Panc1 (cell line): Measurements from ENCODE around the gene ITFG1. TPM values are rescaled to one million over a fixed set of nuclear protein-coding genes. Genes with fewer than 3 reads are reported as not detected.
"Not testable (repeated sequence)": the region's sequence is repeated elsewhere in the genome, so short reads cannot be mapped to it uniquely, and the experiment has no call there.

Source experiments
- ATAC-seq: fragments of 200-7000 bp; cut with Tn5 transposase; 2 replicates; pipeline ENCODE4 v1.9.1; 2020; ENCODE audit warnings: mild to moderate bottlenecking, moderate library complexity
- BruUV-seq: library from RNA; stranded (reverse); fragments of 400-500 nt; replicated peaks from 2 replicates; lab custom pipeline; 2021; lab: Mats Ljungman, UMichigan
- CTCF ChIA-PET: fragments of 300-600 bp; sonication (Branson Sonifier 250); formaldehyde crosslinking; loops from one replicate; lab custom pipeline; 2022; ENCODE audit warnings: antibody characterized with exemption; lab: Charles Lee
- POLR2A ChIA-PET: fragments of 300-600 bp; sonication (Branson Sonifier 250); formaldehyde crosslinking; loops from one replicate; lab custom pipeline; 2022; ENCODE audit warnings: antibody characterized with exemption; lab: Charles Lee
- DNase-seq: peaks from one replicate; pipeline ENCODE4 v3.0.0-alpha.2; 2010; ENCODE audit warnings: low read depth, low spot score
- H3K27ac ChIP-seq: 2 replicates; pipeline ENCODE4 v1.5.1; 2011; ENCODE audit warnings: mild to moderate bottlenecking, low read length, inconsistent platforms
- H3K27me3 ChIP-seq: fragments of 200-500 bp; sonication (Bioruptor generic); 2 replicates; pipeline ENCODE4 v1.6.0; 2014; ENCODE audit warnings: low read length, inconsistent platforms; ENCODE audit not compliant: control insufficient read depth, insufficient read depth
- H3K36me3 ChIP-seq: fragments of 200-500 bp; sonication (Bioruptor generic); 2 replicates; pipeline ENCODE4 v1.5.1; 2014; ENCODE audit warnings: inconsistent platforms, mild to moderate bottlenecking, low read length, moderate library complexity; ENCODE audit not compliant: control insufficient read depth, insufficient read depth
- H3K4me1 ChIP-seq: 2 replicates; pipeline ENCODE4 v1.5.1; 2011; ENCODE audit warnings: inconsistent platforms, mild to moderate bottlenecking, low read length, moderate library complexity; ENCODE audit not compliant: control insufficient read depth, insufficient read depth
- H3K4me3 ChIP-seq, 2 experiments: 2 replicates each; pipeline ENCODE4 v1.5.1; 2011 to 2012; ENCODE audit warnings: low read depth in 2 of 2, low read length in 2 of 2, mild to moderate bottlenecking in 2 of 2, inconsistent platforms in 1 of 2, moderate library complexity in 1 of 2
- H3K9me3 ChIP-seq: fragments of 200-500 bp; sonication (Bioruptor generic); 2 replicates; pipeline ENCODE4 v1.5.1; 2014; ENCODE audit warnings: low read depth, mild to moderate bottlenecking, inconsistent platforms, low read length, moderate library complexity; ENCODE audit not compliant: control insufficient read depth, insufficient read depth
- POLR2AphosphoS5 ChIP-seq: IDR thresholded peaks from 2 replicates; pipeline ENCODE4 v1.6.1; 2012; ENCODE audit warnings: mild to moderate bottlenecking, low read depth, low read length, moderate library complexity
- REST ChIP-seq, 2 experiments: IDR thresholded peaks; 2 replicates each; pipeline ENCODE4 v1.6.1; 2011 to 2012; ENCODE audit warnings: low read depth in 2 of 2, control low read depth in 1 of 2, low read length in 1 of 2, mild to moderate bottlenecking in 1 of 2, moderate library complexity in 1 of 2; ENCODE audit not compliant: insufficient read depth in 1 of 2
- SIN3A ChIP-seq: IDR thresholded peaks from 2 replicates; pipeline ENCODE4 v1.6.1; 2012; ENCODE audit warnings: low read depth, mild to moderate bottlenecking, low read length, moderate library complexity, borderline replicate concordance; ENCODE audit not compliant: insufficient read depth
- TCF7L2 ChIP-seq: IDR thresholded peaks from 2 replicates; pipeline ENCODE4 v1.6.1; 2011; ENCODE audit warnings: mild to moderate bottlenecking, low read depth, low read length, inconsistent platforms
- in situ Hi-C: cut with HindIII; loops from 2 replicates; pipeline ENCODE4 v1.10.0; 2016; ENCODE audit warnings: low sequenced_read_pairs, low pct_unique_long_range_greater_than_20kb
- intact Hi-C: fragments of 100-400 bp; cut with micrococcal nuclease; formaldehyde crosslinking; loops from one replicate; pipeline ENCODE4 v1.10.0; 2022; ENCODE audit not compliant: unreplicated experiment
- total RNA-seq: library from RNA; stranded (reverse); gene quantifications from one replicate; pipeline ENCODE4 v1.2.1, GENCODE V29; 2021; ENCODE audit not compliant: unreplicated experiment
- TF ChIP-seq, protein P1 (sequence below): fragments of 450-650 bp; IDR thresholded peaks from 2 replicates; pipeline ENCODE4 v1.5.1; 2017; ENCODE audit warnings: mild to moderate bottlenecking

The ITFG1 gene
- total RNA-seq, 1 experiment from 2014 or later = 26.5 TPM

DNA sequence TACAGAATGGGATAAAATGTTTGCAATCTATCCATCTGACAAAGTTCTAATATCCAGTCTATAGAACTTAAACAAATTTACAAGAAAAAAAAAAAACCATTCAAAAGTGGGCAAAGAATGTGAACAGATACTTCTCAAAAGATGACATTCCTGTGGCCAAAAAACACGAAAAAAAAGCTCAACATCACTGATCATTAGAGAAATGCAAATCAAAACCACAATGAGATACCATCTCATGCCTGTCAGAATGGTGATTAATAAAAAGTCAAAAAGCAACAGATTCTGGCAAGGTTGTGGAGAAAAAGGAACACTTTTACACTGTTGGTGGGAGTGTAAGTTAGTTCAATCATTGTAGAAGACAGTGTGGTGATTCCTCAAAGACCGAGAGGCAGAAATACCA, 26.6 kb downstream of the ITFG1 start:
- H3K4me3 ChIP-seq, H3K4me1 ChIP-seq, BruUV-seq, POLR2A ChIA-PET, ATAC-seq, in situ Hi-C loops, DNase-seq, H3K27me3 ChIP-seq, intact Hi-C loops, H3K9me3 ChIP-seq, H3K36me3 ChIP-seq, H3K27ac ChIP-seq: not testable (repeated sequence)
- CTCF ChIA-PET = interaction anchor here (0.7 kb wide), 1 partner anchor 90 kb away, joined by 3 read pairs; no protein-coding TSS in a partner anchor

DNA sequence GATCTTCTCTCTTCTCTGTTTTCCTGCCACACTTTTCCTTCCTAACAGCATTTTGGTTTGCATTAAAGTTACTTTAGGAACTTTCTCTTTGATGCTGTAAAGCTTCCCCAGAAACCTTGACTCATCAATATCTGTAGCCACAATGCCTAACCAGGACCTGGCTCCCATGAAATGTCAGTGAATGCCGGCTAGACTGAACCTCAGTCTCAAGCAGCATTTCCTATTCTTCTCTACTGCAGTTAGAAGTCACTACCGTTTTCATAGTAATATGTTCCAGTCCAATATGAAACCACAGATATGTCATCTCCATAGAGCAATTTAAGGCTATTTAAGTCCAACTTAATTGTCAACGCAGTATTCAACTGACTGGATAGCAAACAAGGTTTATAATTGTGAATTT, 28.9 kb downstream of the ITFG1 start:
- ChIA-PET CTCF (no interaction called here), POLR2A (no interaction called here)
- no peaks in the 10 kb centered on the region for H3K9me3 ChIP-seq
- BruUV-seq = no TSS peak
- ATAC-seq (no peak), DNase-seq (no peak)
- no peak overlapping the region for H3K4me3 ChIP-seq
- intact Hi-C loops = no loop called here
- H3K27me3 ChIP-seq = no peaks in the 10 kb centered on the region
- TF ChIP-seq REST (IDR thresholded peaks at IDR 0.05; ENCODE audit: insufficient read depth in 1 of 2, low read depth in 2 of 2, low read length in 1 of 2) = no peak
- TF ChIP-seq, protein P1, sequence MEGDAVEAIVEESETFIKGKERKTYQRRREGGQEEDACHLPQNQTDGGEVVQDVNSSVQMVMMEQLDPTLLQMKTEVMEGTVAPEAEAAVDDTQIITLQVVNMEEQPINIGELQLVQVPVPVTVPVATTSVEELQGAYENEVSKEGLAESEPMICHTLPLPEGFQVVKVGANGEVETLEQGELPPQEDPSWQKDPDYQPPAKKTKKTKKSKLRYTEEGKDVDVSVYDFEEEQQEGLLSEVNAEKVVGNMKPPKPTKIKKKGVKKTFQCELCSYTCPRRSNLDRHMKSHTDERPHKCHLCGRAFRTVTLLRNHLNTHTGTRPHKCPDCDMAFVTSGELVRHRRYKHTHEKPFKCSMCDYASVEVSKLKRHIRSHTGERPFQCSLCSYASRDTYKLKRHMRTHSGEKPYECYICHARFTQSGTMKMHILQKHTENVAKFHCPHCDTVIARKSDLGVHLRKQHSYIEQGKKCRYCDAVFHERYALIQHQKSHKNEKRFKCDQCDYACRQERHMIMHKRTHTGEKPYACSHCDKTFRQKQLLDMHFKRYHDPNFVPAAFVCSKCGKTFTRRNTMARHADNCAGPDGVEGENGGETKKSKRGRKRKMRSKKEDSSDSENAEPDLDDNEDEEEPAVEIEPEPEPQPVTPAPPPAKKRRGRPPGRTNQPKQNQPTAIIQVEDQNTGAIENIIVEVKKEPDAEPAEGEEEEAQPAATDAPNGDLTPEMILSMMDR = no peak
- no peak for TF ChIP-seq TCF7L2
- TF ChIP-seq POLR2AphosphoS5 = no peak
- TF ChIP-seq SIN3A = no peak
- H3K27ac ChIP-seq = no peak overlapping the region
- in situ Hi-C loops = no loop called here
- no peaks in the 10 kb centered on the region; the same call in 1 of the 2 replicates for H3K4me1 ChIP-seq
- no peaks in the 10 kb centered on the region for H3K36me3 ChIP-seq

- Histone ChIP-seq H3K4me3 (no peak overlapping the region), H3K27ac (no peak overlapping the region), H3K9me3 (no peaks in the 10 kb centered on the region), H3K36me3 (no peaks in the 10 kb centered on the region; the same call in 1 of the 2 replicates), H3K27me3 (no peaks in the 10 kb centered on the region), H3K4me1 (no peaks in the 10 kb centered on the region; the same call in 1 of the 2 replicates)
- BruUV-seq = no TSS peak
- ATAC-seq (no peak), DNase-seq (no peak)
- CTCF ChIA-PET = no interaction called here
- in situ Hi-C loops (no loop called here), intact Hi-C loops (no loop called here)
- TF ChIP-seq SIN3A = no peak
- POLR2A ChIA-PET = no interaction called here
Observed at GRCh38 chr16:47426806-47427205, 34.1 kb downstream of the ITFG1 start.
